HG03039 (cell line): Measurements from ENCODE around the gene COL26A1.
"Not testable (repeated sequence)": the region's sequence is repeated elsewhere in the genome, so short reads cannot be mapped to it uniquely, and the experiment has no call there.

Experiments used
- ATAC-seq: cut with Tn5 transposase; IDR thresholded peaks from one replicate; pipeline ENCODE4 v1.9.1; 2021; ENCODE audit warnings: mild to moderate bottlenecking, moderate library complexity; ENCODE audit not compliant: unreplicated experiment

Gene COL26A1

DNA sequence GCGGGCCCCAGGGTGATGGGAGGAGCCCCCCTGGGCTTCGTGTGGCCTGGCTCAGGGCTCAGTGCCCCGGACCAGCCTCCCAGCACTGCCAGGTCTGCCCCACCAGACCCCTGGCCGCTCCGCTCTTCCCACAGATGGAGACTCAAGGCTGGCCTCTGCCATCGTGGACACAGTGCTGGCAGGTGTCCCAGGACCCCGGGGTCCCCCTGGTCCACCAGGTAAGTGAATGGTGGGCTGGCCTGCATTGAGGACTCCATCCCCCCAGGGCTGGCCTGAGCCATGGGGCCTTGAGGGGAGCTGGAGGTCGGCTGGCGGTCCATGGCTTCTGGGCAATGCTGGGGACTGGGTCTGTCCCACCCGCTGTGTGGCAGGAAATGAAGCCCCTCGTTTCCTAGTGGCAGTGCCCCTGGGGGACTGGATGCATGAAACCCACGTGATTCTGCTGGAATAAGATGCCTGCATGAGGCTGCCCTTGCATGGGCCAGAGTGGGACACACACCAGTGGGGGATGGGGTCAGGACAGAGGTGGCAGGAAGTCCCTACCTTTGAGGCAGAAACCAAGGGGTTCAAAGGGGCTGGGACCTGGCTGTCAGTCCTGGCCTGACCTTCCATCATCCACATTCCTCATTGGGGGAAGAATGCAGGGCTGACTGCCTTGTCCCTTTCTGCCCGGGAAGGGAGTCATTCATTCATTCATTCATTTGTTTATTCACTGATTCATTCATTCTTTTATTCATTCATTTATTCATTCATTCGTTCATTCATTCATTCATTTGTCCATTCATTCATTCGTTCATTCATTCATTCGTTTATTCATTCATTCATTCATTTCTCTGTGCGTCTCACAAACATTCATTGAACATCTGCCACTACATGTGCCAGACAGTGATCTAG lies 184.6 kb downstream of the COL26A1 start:
- no peak for ATAC-seq

GRCh38 chr7:101547916-101548661 lies 185.4 kb downstream of the COL26A1 start:
- no peak for ATAC-seq

DNA sequence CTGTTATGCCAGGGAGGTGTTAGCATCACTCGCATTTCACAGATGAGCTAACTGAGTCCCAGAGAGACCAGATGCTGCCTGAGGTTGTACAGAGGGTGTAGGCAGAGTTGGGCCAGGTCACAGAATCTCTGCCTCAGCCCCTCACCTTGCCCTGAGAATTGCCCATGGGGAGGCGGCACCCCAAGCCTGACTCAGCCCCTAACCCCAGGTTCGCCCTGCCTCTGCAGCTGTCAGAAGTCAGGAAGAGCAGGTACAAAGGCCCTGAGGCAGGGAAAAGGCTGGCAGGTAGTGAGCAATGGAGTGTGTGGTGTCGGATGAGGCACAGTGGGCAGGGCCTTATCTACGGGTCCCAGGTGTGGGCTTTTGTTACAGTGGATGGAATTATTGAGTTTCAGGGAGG lies 187.1 kb downstream of the COL26A1 start:
- no peak for ATAC-seq

DNA sequence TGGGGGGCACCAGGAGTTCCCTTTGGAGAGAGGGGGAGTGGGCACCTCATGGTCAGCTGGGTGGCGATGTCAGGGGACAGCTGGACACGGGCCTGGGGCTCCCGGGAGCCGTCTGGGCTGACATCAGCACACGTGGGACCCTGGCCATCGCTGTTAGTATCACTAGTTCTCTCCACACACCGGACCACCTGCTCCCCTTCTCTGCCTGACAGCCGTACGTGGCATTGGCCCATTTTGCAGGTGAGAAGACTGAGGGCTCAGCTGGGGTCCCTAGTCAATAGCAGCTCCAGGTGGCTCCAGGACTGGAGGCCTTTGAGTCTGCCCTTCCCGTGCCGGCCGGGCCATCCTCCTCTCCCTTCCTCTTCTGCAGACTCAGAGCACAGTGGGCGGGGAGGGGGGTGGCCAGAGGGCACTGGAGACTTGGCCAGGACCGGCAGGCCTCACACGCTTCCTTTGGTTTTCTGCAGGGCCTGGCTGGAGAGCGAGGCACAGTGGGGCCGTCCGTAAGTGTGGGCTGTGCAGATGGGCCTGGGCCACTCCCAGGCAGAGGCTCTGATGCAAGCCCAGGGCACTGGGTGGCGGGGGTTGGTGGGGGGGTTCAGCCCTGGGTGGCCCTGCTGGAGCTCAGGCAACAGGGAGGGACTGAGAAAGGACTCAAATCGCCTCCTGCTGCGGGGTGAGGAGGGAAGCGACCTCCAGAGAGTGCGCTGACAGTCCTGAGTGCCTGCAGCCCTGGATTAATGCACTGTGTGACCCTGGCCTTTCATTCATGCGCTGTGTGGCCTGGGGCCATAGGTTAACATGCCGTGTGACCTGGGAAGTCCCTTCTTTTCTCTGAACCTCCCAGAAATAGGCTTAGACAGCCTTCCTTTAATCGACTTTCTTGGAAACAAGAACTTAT lies 188.2 kb downstream of the COL26A1 start:
- no peak for ATAC-seq

- no peak for ATAC-seq
Observed at GRCh38 chr7:101553018-101553770, 190.5 kb downstream of the COL26A1 start.

DNA sequence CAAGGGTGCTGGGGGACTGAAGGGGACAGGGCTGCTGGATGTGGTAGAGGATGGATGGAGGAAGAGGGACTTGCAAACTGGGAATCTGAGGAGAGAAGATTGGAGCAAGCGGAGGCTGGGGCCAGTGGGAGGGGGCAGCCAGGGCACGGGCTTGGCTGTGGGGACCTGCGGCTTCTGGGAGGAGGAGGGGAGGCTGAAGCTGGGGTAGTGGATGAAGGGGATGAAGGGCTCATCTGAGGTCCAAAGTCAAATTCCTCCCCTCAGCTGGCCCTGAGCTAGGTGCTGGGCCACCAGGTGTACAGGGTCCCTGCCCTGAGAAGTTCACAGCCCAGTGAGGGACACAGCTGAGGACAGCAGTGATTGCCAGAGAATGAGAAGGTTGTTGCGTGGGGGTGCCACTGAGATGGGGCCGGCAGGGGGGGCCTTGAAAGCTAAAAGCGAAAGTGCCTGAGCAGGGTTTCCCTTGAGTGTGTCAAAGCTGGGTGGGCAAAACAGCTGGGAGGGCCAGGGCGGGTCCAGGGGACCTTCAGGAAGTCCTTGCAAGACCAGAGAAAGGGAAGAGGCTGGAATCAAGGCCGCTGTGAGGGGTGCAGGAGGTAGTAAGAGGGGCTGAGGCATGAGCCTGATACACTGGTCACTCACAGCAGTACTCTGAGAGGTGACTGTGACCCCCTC lies 191.2 kb downstream of the COL26A1 start:
- ATAC-seq = no peak

DNA sequence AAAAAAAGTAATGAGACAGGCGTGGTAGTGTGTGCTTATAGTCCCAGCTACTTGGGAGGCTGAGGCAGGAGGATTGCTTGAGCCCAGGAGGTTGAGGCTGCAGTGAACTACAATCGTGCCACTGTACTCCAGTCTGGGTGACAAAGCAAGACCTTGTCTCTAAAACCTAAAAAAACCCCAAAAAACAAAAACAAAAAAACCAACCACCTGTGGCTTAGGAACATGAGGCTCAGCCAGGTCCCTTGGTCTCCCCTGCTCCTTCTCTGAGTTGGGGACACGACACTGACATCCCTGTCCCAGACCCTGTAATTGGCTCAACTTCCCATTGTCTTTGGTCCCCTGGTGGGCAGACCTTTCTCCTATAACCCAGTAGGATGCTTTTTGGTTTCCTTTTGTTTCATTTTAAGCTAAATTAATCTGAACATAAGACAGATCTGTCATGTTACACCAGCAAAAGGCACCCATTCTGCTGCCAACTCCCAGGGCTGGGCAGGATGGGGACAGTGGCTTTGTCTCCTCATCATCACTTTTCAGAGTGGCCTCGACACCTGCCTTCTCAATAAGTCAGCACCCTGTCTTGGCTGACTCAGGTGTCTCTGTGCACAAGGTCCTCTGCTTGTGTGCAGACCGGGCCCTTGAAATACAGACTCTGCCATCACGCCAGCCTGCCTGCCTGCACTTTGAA lies 192.1 kb downstream of the COL26A1 start:
- ATAC-seq = no peak

- ATAC-seq = no peak
Observed at GRCh38 chr7:101555269-101555920, 192.7 kb downstream of the COL26A1 start.

DNA sequence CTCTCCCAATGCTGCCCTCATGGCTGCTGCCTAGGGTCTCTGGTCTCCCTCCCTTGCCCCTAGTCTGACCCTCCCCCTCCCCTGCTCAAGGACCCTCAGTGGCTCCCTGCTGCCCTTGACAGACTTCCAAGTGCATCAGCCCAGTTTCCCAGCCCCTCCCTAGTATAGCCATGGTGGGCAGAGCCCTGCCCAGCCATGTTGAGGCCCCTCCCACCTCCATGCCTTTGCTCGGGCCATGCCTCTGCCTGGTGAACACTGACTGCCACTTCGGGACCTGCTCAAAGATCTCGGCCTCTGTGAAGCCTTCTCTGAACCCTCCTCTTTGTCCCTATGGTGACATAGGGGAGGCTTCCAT lies 193.2 kb downstream of the COL26A1 start:
- ATAC-seq = no peak

- no peak for ATAC-seq
Observed at GRCh38 chr7:101556453-101556968, 193.8 kb downstream of the COL26A1 start.

DNA sequence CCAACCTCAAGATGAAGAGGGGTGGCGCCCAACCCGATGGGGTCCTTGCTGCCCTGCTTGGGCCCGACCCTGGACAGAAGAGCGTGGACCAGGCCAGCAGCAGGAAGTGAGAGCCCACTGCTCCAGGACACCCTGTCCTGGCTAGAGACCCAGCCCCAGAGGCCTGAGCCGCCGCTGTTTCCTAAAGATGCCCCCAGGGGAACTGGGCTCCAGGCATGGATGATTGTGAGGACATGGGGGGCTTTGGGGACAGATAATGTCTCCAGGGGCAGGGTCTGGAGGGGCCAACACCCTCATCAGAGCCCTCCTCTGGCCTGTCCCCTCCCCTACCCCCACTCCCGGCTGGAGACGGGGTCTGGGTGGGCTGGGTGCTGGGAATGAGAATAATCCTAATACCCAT lies 194.7 kb downstream of the COL26A1 start:
- no peak for ATAC-seq

- no peak for ATAC-seq
Observed at GRCh38 chr7:101557978-101558741, 195.5 kb downstream of the COL26A1 start.

- ATAC-seq = no peak
Observed at GRCh38 chr7:101558742-101559325, 196.2 kb downstream of the COL26A1 start.

DNA sequence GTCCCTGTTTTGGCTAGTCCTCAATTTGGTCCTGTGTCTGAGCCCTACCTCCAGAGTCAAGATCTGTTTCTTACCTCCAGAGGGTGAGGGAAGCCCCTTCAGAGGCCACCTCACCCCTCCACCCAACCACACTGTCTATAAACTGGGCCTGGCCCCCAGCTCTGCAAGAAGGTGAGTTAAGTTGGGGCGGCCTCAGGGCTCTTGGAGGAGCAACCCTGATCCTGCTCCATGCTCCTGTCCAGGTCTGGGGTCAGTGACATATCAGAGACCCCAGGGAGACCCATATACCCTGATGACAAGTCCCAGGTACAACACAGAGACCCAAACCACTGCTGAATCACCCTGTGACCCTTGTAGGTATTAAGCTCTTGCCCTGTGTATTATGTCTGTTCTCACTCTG lies 196.9 kb downstream of the COL26A1 start:
- no peak for ATAC-seq

GRCh38 chr7:101560021-101560420 lies 197.3 kb downstream of the COL26A1 start:
- ATAC-seq = not testable (repeated sequence)

- ATAC-seq = no peak
Observed at GRCh38 chr7:101560856-101561255, 198.2 kb downstream of the COL26A1 start.

DNA sequence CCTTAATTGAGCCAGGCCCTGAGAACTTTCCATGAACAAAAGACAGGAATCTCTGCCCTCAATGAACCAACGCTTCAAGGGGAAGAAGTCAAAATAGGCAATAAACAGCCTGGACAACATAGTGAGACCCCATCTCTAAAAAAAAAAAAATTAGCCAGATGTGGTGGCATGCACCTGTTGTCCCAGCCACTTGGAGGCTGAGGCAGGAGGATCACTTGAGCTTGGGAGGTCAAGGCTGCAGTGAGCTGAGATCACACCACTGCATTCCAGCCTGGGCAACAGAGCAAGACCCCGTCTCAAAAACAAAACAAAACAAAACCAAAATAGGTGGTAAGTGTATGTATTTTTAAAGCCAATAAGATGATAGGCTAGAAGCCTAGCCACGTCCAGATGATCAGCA lies 198.6 kb downstream of the COL26A1 start:
- not testable (repeated sequence) for ATAC-seq
